Caki2 (cell line): Measurements from ENCODE around the gene PARK7. TPM values are rescaled to one million over a fixed set of nuclear protein-coding genes. Genes with fewer than 3 reads are reported as not detected.
"Not testable (repeated sequence)": the region's sequence is repeated elsewhere in the genome, so short reads cannot be mapped to it uniquely, and the experiment has no call there.

ENCODE experiments used
- DNase-seq: peaks from one replicate; pipeline ENCODE4 v3.0.0-alpha.2; 2015; ENCODE audit warnings: low read depth
- in situ Hi-C: cut with HindIII; loops from 2 replicates; pipeline ENCODE4 v1.10.0; 2016; ENCODE audit warnings: low sequenced_read_pairs, low pct_unique_long_range_greater_than_20kb, mixed read lengths
- total RNA-seq: library from RNA; depleted of rRNA; stranded (reverse); fragments of >200 nt; shearing (Covaris generic); gene quantifications from 2 replicates; pipeline ENCODE4 v1.2.3, GENCODE V29; 2014; ENCODE audit warnings: low replicate concordance

Gene PARK7
- total RNA-seq, 1 experiment from 2014 or later, result 173 TPM

DNA sequence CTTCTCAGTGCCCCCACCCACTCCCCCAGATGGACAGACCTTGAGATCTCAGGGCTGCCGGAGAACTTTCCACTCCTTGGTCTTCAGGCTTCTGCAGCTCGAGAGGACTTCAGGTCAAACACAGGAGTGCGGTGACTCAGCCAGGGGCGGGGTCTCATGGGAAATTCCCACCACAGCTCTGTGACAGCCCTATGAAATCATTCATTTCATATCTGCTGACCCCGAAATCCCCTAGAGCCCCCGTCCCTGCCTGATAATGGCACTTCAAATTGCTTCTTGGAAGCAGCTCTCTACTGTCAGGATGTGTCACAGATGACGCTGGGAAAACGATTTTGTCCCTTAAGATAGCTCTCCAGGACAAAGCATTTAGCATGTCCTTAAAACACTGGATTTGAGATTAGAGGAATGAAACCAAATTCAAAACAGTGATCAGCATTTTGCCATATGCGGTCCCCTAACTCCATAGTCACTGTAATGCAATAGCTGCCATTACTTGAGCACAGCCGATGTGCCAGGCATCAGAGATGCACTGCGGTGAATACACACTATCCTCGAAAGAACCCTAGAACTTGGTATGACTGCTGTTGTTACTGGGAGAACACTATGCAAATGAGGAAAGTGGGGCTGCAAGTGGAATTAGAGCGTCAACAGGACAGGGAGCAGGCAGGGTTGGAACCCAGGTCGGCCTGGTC is 20.6 kb upstream of the PARK7 start, which contains the start of gene TNFRSF9:
Gene TNFRSF9 (minus strand): TSS at position 95 of the 692 bp plus-strand sequence. CDS start 845 bp downstream, outside the sequence.
- DNase-seq, result peak; percentile 46
- in situ Hi-C loops, result no loop called here

DNA sequence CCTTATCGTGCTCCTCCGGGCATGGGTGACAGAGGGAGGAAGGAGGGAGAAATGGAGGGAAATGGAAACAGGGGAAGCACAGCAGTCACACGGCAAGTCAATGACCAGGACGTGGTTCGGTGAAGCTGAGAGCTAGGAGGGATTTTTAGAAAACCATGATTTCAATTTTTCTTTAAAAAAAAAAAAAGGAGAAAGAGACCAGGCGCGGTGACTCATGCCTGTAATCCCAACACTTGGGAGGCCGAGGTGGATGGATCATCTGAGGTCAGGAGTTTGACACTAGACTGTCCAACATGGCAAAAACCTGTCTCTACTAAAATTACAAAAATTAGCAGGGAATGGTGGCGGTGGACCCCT is 20.1 kb upstream of the PARK7 start:
- in situ Hi-C loops, result no loop called here

DNA sequence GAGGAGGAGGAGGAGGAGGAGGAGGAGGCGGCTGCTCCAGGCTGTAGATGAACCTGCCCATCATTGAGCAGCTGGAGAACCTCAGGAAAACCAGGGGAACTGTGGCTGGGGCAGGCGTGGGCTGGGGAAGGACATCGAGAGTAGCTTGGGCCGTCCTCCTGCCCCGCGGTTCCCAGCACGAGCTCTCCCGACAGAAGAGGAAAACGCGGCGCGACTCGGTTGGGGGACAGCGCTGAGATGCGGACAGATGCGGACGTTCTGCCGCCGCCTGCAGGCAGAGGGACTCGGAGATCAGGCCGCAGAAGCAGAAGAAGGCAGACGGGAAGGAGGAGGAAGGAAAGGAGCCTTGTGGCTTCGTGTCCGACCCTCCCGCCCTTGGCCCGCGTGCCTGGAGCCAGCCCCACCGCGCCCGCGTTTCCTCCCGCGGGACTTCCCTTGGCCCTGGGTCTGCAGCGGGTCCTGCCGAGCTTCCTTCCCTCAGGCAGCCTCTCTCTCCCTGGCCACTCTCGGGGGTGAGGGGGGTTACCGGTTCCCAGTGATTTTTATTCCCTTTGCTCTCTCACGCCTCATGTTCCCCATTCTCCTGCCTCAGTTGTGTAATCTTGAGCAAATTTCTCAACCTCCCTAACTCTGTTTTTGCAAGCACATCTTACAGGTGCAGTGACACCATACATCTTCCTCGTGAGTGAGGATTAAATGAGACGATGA is 19.1 kb upstream of the PARK7 start:
- no peak for DNase-seq
- in situ Hi-C loops, result no loop called here

More for the DNA sequence above, 20.1 kb upstream of the PARK7 start:
- DNase-seq, result peak; percentile 42

DNA sequence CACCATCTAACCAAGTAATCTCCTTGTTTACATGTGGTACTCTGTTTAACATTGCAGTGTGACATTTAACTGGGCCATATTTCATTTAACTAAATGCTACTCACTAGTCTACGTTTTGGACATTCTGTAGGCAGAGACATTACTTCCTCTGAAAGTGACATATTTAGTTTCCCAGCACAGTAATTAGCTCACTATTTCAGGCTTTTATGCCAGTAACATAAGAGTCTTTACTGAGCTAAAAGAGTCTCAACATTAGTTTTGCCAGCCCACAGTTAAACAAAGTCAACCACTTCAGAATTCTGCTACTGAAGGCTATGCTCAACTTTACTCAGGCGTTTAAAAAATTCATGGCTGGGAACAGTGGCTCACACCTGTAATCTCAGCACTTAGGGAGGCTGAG is 18.3 kb upstream of the PARK7 start:
- in situ Hi-C loops, result no loop called here
- no peak for DNase-seq

DNA sequence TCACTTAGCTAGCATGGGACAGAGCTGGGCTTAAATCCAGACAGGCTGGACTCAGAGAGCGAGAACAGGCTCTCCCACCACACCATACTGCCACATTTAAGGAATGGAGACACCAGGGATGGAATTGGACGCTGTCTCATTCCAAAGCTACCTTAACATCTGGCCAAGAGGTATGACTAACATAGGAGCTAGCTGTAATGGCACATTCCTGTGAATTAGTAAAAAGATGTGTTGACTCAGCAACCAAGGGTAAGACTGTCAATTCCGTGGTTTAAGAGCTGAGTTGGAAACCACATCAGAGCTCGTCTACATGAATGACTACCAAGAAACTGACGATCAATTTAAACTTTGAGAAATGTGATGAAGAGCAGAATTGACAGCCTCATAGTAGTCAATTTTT is 12.6 kb upstream of the PARK7 start:
- in situ Hi-C loops, result no loop called here
- no peak for DNase-seq

DNA sequence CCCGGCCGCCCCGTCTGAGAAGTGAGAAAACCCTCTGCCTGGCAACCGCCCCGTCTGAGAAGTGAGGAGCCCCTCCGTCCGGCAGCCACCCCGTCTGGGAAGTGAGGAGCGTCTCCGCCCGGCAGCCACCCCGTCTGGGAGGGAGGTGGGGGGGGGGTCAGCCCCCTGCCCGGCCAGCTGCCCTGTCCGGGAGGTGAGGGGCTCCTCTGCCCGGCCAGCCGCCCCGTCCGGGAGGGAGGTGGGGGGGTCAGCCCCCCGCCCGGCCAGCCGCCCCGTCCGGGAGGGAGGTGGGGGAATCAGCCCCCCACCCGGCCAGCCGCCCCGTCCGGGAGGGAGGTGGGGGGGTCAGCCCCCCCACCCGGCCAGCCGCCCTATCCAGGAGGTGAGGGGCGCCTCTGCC is 8.7 kb upstream of the PARK7 start:
- in situ Hi-C loops, result not testable (repeated sequence)

DNA sequence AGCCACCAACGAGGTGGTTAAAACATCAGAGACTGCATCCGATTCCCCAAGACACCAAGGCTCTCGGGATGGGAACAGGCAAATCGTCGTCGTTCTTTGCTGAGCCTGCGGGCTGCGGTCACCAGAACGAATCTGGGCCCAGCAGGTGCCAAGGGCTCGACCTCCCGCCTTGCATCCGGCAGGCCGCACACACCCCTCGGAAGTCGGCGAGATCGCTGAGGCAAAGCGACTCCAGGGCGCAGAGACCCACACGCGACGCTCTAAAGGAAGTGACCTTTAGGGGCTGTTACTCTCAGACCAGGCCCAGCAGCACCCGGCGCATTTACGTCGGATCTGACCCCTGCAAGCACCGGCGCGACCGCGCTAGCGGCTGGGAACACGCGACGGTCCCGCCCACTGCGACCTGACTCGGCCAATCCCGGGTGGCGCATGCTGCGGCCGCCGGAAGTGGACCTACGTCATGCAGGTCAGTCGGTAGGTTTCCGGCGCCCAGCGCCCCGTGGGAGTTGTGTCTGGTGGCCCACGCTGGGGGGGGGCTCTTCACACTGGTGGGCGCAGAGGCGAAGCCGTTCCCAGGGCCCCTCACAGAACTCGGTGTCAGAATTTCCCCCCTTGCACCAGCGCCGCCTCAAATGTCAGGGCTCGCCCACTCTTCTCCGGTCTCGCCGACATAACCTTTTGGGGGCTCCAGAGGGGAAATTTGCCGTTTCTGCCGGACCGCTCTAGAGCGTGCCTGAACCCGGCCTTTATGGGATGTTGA is 7.5 kb upstream of the PARK7 start:
- peak; percentile 88 for DNase-seq
- in situ Hi-C loops, result no loop called here

More for the DNA sequence above, 8.7 kb upstream of the PARK7 start:
- not testable (repeated sequence) for DNase-seq

DNA sequence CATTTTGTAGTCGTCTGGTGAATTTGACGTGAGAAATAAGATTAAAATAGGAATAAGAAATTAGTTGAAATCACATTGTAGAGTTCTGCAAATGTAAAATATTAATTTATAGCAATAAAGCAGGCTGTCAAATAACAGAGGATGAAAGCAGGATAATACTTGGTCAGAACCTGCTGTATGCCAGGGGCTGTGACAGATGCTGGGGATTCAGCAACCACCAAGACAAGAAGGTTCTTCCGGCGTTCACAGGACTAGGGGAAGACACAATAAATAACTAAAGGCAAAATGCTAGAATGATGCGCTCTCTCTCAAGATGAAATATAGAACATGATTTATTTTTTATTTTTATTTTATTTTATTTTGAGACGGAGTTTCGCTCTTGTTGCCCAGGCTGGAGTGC is 6.8 kb upstream of the PARK7 start:
- in situ Hi-C loops, result no loop called here
- no peak for DNase-seq

DNA sequence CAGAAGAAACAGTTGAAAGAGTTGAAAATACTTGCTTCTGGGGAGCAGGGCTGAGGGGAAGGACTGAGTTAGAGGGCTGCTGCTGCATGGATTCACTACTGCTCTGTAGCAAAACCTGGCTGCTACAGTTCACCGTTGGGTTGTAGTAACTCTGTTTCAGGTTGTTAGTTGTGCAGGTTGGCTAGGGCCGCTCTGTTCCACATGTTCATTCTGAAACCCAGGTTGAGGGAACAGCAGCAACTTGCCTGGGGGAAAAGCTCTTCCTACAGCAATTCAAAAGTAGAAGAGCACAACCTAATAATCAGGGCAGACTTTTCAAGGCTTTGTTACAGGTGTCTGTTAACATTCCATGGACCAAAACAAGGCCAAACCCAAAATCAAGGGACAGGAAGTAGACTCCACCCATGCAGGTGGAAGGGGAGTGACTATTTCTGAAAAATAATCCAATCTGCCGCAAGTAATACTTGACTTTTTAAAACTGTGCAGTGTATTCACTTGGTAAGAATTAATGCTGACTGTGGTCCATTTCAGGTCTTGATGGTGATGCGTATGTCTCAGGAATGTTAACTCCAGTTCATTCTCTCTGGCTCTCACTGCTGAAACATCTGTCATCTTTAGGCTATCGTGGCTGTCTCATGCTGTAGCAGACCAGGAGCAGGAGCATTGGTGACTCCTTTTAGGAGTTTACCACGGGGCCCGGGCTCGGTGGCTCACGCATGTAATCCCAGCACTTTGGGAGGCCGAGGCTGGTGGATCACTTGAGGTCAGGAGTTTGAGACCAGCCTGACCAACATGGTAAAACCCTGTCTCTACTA is 5.1 kb upstream of the PARK7 start:
- in situ Hi-C loops, result no loop called here
- DNase-seq, result no peak

DNA sequence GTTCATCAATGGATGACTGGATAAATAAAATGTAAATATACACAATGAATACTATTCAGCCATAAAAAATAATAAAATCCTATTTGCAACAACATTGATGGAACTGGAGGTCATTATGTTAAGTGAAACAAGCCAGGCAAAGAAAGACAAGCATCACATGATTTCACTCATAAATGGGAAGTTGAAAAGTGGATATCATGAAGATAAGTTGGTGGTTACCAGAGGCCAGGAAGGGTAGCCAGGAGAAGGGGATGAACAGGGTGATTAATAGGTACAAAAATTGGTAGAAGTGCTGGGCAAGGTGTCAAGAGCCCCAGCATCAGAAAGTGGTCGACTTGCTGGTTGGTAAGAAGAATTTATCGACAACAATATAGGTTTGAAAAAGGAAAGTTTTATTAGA is 1.3 kb upstream of the PARK7 start:
- in situ Hi-C loops, result no loop called here
- DNase-seq, result no peak

DNA sequence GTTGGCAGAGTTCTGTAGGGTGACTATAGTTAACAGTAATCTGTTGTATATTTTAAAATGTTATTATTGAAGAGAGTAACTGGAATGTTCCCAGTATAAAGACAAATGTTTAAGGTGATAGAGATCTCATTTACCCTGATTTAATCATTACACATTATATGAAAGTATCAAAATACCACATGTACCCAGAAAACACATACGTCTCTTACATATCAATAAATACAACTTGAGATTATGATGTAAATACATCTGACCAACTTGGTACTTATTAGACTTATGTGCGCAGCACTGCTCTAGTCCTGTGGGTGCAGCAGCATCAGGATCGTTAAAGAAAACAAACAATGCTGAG is 670 bp upstream of the PARK7 start:
- in situ Hi-C loops, result no loop called here
- no peak for DNase-seq

DNA sequence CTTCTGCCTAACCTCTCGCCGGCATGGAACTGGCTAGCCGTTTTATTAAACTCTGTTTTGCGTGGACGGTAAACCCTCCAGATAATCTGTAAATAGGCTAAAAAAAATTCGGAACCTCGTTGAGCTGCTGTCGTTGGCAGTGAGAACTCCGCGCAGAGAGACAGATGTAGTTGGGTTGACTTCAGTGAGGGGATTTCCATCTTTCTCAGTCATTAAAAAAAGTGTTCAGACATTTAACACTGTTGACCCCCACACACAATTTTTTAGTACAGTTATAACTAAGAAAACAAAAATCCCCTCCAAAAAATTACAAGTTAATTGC is 464 bp downstream of the PARK7 start:
- no peak for DNase-seq
- in situ Hi-C loops, result no loop called here

DNA sequence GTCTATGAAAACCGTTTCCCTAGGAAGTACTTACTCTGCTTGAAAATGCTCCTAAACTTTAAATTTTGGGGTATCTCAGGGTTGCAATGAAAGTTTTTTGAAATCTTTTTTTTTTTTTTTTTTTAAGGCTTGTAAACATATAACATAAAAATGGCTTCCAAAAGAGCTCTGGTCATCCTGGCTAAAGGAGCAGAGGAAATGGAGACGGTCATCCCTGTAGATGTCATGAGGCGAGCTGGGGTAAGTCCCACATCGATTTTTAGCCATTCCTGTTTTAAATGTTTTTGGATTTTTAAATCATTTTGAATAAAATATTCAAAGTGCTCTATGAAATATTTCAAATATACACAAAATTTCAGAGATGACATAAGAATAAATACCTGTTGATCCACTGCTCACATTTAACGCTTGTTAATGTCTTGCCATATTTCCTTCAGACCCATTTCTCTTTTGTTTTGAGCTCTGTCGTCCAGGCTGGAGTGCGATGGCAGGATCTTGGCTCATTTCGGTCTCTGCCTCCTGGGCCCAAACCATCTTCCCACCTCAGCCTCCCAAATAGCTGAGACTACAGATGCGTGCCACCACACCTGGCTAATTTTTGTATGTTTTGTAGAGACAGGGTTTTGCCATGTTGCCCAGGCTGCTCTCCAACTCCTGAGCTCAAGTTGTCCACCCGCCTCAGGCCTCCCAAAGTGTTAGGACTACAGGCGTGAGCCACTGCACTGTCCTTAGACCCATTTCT is 1.3 kb downstream of the PARK7 start:
- in situ Hi-C loops, result no loop called here
- DNase-seq, result no peak

DNA sequence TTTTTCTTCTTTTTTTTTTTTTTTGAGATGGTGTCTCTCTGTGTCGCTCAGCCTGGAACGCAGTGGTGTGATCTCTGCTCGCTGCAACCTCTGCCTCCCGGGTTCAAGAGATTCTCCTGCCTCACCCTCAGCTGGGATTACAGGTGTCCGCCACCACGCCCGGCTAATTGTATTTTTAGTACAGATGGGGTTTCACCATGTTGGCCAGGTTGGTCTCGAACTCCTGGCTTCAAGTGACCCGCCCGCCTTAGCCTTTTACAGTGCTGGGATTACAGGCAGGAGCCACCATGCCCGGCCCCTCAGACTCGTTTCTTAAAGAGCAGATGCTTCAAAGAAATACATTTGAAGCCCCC is 1.8 kb downstream of the PARK7 start:
- DNase-seq, in situ Hi-C loops: not testable (repeated sequence)

DNA sequence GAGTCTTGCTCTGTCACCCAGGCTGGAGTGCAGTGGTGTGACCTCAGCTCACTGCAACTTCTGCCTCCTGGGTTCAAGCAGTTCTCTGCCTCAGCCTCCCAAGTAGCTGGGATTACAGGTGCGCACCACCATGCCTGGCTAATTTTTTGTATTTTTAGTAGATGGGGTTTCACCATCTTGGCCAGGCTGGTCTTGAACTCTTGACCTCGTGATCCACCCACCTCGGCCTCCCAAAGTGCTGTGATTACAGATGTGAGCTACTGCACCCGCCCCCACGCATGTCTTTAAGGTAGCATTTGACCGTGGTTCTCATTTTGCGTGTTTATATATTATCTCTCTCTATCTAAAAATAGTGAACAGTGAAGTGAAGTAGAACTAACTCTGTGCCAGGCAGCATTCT is 2.3 kb downstream of the PARK7 start:
- in situ Hi-C loops, DNase-seq: not testable (repeated sequence)

DNA sequence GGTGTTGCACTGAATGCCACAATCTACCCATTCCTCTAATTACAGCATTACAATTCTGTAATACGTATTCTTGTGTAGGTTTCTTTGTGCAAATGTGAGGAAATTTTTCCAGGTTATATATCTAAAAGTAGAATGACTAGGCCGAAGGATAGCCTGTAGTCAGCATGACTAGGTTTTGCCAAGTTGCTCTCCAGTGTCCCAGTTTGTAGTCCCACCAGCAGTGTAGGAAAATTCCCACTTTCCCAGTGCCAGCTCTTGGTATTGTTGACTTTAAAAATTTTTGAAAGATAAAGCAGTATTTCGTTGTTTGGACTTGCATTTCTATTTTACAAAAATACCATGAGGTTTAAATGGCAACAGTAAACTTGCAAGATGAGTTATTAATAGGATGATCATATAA is 3.0 kb downstream of the PARK7 start:
- in situ Hi-C loops, result no loop called here
- no peak for DNase-seq

DNA sequence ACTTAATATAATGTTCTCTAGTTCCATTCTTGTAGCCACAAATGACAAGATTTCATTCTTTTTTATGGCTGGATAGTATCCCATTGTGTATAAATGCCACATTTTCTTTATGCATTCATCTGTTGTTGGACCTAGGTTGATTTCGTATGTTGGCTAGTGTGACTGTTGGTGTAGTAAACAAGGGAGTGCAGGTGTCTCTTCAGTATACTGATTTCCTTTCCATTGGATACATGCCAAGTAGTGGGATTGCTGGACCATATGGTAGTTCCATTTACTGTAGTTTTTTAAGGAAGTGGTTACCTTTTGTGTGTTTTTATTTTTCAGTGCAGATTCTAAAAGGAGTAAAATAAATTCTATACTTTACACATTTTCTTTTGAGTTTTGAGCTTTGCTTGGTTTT is 5.7 kb downstream of the PARK7 start:
- in situ Hi-C loops, result no loop called here
- no peak for DNase-seq

DNA sequence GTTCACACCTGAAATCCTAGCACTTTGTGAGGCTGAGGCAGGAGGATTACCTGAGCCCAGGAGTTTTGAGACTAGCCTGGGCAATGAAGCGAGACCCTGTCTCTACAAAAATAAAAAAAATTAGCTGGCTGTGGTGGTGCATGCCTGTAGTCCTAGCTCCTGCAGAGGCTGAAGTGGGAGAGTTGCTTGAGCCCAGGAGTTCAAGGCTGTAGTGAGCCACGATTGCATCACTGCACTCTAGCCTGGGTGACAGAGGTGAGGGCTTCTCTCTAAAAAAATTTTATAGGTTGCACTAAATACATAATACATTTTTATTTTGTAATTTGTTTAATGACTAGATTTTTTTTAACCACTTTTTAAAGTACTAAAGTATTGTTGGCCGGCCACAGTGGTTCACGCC is 6.1 kb downstream of the PARK7 start:
- in situ Hi-C loops, result no loop called here
- no peak for DNase-seq
